ENCODE measurements around the gene EML1. TPM values are rescaled to one million over a fixed set of nuclear protein-coding genes. Genes with fewer than 3 reads are reported as not detected.
"Not testable (repeated sequence)": the region's sequence is repeated elsewhere in the genome, so short reads cannot be mapped to it uniquely, and the experiment has no call there.

Gene EML1
- total RNA-seq, 1 experiment from 2014 or later = 18.3 TPM

DNA sequence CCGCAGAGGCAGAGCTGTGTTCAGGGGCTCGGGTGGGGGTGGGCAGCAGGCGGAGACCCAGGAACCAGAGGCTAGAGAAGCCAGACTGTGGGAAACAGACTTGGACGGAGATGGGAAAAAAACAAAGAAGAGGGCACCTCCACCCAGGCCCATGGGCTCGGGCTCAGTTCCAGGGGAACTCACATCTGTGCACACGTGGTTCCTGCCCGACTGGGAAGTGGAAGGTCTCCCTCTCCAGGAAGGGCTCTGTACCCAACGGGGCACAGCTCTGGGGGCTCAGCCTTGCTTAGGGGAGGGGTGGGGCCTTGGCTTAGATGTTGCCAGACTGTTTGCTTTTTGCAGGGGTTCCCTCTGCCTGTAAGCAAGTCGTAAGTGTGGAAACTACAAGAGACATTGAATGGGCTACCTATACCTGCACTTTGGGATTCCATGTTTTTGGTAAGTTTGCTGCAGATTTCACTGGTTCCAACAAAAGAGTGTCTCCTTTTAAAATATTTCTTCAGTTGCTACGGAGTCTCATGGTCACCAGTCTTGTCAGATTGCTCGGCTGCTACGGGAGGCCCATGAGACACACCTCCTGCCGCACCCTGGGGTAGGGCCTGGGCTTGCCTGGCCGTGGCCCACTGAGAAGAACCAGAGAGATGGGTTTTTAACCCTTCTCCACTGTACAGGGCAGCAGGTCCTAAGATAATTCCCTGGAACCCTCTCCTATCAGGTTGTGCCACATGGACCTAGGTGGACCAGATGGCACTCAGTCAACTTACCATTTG, 144.4 kb downstream of the EML1 start:
- DNase-seq (ENCODE audit: low spot score) = no peak

DNA sequence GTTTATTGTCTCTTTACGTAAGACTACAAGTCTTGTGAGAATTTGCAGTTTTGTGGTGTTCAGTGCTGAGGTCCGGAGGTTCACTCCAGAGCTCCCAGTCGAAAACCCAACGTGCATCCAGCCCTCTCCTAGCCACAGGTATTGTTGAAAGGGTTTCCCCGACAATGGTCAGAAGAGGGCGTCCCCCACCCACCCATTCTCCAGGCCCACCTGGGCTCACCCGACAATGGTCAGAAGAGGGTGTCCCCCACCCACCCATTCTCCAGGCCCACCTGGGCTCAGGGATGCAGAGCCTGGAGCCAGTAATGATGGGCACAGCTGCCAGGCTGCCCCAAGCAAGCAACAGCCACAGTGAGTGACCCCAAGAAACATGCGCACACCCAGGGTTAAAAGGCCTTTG, 145.2 kb downstream of the EML1 start:
- DNase-seq (ENCODE audit: low spot score) = no peak

DNA sequence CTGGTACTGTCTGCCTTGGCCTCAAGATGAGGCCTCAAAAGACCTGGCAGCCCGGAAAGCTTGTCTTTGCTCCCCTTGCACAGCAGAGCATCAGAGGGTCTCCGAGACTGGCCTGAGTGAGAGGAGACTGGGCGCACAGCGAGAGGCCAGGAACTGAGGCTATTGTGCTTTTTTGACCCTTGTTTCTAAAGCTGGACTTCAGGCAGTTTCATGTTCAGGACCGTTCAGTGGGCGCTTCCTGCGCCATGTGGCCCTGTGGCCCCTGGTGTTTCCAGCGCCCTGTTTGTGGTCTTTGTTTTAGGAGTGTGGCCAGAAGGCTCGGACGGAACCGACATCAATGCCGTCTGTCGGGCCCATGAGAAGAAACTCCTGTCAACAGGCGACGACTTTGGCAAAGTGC, 145.7 kb downstream of the EML1 start:
- DNase-seq (ENCODE audit: low spot score) = no peak

DNA sequence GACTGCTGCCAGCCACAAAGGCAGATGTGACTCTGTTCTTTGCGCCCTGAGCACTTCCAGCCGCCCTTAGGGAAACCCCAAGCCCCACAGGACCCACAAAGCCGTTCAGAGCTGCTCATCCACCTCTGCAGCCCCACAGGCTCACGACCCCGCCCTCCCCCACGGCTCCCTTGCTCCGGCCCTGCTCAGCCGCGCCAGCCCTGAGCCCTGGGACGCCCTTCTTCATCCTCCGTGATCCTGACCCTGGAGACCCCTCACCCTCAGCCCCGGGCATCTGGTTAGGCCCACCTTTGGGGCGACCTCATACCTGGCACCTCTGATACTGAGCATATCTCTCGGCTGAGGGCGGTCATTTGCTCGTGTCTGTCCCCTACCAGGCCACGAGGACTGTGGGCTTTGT, 146.2 kb downstream of the EML1 start:
- DNase-seq (ENCODE audit: low spot score) = no peak

DNA sequence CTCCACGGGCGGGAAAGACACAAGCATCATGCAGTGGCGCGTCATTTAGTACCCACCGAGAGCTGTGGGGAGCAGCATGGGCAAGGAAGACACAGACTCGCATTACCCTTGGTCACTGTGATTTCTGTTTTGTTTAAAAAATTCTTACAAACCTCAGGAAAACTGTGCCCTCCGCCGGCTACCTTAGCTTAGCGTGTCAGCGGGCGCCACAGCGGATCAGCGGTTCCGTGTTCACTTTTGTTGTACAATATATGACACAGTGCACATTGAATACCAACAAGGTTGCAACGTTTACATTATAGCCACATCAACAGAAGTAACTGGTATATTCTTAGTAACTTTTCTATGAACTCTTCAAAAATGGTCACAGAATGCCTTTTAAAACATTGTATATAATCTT, 146.9 kb downstream of the EML1 start:
- no peak for DNase-seq (ENCODE audit: low spot score)

DNA sequence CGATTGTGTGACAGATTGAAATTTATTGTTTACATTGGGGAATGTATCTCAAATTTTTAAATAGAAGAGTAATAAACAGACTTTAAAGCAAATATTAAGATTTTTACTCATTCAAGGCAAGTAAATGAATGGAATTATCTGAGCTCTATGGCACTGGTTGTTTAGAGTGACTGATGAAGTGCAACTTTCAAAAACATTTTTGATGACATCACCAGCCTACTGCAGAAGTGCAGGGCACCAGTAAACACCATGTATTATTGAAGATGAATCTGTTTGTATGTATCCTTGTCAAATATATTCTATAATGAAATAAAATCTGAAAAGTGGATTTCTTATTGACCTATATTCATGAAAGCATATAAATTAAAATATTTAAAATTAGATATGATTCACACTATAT, 148.0 kb downstream of the EML1 start:
- no peak for DNase-seq (ENCODE audit: low spot score)

DNA sequence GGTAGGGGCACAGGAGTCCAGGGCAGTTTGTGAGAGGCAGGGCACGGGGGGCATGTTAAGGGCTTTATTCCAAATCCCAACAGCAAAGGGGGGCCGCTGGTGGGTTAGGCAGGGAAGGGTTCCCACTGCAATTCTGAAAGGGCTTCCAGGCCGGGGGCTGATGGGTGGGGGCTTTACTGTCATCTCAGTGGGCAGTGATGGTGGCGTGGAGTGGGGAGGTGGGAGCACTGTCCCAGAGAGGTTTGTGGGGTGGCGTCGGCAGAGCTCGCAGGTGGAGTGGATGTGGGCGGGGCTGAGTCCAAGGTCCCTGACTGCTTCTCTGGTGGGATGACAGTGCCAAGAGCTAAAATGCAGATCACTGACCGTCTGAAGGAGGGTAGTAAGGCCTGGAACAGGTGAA, 150.4 kb downstream of the EML1 start:
- DNase-seq (ENCODE audit: low spot score) = no peak

DNA sequence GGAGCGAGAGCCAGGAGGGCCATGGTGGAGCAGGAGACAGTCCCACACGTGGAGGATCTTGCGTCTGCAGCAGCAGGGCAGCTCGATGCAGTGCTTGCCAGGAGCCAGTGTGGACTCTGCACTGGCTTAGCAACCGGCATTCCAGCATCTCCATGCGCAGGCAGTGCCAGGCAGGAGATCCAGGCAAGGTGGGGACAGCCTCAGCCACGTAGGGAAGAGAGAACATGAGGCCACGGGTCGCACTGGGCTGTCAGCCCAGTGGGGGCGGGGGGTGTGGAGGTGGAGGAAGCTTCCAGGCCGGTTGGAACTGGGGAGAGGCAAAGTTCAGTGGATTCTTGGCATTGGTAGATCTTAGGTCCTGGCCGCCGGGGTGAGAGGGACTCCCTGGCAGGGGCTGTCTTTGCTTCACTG, 151.0 kb downstream of the EML1 start:
- DNase-seq (ENCODE audit: low spot score) = no peak

DNA sequence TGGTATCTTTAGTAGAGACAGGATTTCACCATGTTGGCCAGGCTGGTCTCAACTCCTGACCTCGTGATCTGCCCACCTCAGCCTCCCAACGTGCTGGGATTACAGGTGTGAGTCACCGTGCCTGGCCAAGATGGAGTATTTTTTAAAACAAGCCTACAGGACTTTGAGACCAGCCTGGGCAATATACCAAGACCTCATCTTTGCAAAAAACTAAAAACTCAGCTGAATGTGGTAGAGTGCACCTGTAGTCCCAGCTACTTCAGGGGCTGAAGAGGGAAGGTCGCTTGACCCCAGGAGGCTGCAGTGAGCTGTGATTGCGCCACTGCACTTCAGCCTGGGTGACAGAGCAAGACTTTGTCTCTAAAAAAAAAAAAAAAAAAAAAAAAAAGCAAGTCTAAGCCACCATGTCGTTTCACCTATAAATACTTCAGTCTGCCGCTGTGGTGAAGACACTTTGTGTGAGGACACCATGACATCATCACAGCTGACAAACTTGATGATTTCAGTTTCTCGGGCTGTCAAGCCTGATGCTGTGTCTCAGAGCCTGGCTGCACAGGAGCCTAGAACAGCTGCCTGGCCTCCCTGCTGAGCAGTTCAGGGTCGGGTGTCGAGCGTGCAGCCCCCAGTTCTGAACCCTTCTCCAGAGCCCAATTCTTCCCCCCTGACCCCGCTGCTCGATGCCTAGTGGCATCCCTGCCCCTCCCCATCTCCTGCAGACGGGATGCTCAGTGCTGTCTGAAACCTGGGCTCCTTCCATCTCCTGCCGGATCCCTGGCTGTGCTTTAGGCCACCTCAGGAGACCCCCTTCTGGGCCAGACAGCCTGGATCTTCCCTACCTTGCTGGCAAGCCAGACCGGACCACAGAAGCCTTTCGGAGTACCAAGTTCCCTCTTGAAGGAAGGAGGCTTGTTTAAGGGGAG, 152.8 kb downstream of the EML1 start:
- no peak for DNase-seq (ENCODE audit: low spot score)

DNA sequence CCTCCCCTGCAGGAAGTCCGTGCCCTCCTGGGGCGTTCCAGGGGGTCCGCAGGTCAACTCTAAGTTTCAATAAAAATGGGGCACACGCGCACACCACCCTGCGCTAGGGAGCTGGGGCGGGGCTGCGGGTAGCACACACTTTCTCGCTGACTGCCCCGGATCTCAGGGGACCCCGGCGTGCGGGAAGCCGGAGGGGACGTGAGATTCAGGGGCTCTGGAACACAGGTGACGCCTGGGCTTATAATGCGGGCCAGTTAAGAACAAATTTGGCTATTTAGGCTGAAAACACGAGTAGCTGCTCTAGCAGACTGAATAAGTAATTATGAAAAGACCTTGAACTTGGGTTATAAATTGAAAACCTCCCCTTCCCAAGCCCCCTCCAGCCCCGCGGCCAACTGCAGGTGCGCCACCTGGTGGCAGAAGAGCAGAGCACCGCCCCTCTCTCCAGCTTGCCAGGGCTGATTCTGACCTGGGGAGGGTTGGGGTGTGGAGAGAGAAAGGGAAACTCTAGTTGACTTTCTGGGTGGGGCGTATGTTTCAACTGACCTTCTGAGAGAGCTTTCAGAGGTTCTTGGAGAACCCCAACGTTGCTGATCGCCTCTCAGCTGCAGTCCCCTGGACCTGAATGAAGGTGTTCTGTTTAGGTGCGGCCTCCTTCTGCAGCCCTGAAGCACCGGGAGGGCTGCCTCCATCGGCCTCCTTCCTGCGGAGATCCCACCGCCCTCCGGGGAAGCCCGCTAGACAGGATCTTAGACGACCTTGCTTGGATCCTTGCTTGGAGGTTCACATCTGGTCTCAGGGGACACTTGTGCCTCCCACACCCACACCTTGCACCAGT, 153.7 kb downstream of the EML1 start:
- no peak for DNase-seq (ENCODE audit: low spot score)

DNA sequence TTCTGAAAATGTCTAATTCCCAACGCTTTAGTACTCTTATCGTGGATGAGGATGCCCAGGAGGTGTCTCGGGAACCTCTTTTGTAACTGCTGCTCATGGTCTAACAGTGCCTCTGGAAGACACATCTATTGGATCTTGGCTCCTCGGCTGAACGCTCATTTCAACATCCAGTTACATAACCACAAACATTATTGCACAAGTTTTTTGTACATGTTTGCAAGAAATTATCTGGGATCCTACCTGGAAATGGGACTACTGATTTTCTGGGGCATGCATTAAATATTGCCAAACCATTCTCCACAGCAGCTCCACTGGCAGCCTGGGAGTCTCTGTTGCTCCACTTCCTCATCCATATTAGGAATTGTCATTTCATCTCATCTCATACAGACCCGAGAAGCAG, 154.5 kb downstream of the EML1 start:
- DNase-seq (ENCODE audit: low spot score) = no peak

DNA sequence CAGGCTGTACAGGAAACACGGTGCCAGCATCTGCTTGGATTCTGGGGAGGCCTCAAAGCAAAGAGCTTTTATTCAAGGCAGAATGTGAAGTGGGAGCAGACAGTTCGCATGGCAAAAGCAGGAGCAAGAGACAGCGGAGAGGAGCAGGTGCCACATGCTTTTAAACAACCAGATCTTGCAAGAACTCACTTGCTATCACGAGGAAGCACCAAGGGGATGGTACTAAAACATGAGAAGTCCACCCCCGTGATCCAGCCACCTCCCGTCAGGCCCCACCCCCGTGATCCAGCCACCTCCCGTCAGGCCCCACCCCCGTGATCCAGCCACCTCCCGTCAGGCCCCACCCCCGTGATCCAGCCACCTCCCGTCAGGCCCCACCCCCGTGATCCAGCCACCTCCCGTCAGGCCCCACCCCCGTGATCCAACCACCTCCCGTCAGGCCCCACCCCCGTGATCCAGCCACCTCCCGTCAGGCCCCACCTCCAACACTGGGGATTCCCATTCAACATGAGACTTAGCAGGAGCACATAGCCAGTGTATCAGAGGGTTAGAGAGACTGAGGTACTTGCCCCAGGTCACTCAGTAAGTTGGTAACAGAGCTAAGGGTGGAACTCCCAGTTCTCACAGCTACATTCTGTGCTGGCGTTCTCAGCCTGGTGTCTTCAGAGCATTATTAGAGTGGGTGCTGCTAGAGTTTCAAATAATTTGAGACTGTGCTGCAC, 156.0 kb downstream of the EML1 start:
- not testable (repeated sequence) for DNase-seq (ENCODE audit: low spot score)

DNA sequence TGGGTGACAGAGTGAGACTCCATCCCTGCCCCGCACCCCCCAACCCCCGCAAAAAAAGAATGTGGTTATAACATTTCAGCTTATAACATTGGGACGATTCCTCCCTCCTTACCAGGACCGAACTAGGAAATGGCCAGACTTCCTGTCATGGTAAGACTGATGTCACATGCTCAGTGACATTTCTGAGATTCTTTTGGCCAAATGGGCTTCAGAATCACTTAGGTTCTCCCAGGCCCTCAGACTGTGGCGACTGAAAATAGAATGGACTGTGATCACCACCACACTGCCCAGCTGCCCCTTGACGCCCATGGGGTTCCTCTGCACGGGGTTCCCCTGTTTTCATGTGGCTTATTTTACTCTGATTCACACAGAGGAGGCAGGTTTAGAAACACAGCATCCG, 157.0 kb downstream of the EML1 start:
- DNase-seq (ENCODE audit: low spot score) = no peak

DNA sequence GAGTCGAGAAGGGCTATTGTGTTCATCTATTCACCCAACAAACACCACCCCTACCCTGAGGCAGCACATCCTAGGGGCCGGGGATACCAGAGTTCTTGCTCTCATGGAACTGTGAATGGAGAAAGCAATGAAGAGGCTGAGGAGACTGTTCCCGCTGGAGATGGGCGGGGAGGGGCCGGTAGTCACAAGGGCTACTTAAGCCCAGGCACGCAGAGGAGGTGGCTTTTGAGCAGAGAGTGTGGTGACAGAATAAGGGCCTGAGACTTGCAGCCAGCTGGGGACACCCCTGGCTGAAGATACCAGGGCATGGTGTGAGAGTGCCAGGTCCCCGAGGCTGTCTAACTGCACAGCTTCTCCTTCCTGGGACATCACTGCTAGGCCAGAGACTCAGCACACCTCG, 157.9 kb downstream of the EML1 start:
- DNase-seq (ENCODE audit: low spot score) = no peak

DNA sequence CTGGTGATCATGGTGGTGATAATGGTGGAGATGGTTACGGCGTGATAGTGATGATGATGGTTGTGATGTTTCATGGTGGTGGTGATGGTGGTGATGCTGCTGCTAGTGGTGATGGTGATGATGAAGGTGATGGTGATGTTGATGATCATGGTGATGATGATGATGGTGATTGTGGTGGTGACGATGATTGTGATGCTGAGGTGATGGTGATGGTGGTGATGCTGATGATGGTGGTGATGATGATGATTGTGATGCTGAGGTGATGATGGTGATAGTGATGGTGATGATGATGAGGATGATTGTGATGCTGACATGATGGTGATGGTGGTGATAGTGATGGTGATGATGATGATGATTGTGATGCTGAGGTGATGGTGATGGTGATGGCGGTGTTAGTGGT, 158.8 kb downstream of the EML1 start:
- no peak for DNase-seq (ENCODE audit: low spot score)

DNA sequence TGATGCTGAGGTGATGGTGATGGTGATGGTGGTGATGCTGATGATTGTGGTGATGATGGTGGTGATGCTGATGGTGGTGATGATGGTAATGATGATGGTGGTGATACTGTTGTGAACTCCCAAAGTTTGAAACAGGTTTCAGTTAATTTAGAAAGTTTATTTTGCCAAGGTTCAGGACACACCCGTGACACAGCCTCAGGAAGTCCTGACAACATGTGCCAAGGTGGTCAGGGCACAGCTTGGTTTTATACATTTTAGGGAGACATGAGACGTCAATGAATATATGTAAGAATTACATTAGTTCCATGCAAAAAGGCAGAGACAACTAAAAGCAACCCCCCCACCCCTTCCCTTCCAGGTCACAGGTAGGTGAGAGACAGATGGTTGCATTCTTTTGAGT, 159.2 kb downstream of the EML1 start:
- no peak for DNase-seq (ENCODE audit: low spot score)

DNA sequence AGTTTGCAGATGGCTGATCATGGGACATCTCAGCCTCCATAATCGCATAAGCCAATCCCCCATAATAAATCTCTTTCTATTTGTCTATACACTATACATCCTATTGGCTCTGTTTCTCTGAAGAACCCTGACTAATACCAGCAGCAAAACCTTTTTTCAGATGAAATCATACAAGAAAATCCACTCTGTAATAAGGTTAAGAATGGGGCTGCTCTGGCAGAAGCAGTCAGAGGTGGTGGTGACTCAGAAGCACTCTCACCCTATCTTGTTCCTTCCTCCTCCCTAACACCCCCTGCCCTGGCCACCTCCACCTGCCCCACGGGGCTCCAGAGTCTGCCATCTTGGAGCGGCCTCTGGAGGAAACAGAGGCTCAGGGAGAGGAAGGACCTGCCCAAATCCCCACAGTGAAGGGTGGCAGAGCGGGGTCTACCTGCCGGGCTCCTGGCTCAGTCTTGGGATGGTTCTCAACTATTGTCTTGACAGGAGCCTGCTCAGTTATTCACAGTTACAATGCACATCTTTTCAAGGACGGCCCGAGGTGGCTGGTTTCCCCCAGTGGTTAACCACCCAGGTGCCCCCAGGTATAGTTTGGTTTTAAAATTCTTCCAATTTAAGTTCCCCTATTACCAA, 162.7 kb downstream of the EML1 start:
- DNase-seq (ENCODE audit: low spot score) = no peak

DNA sequence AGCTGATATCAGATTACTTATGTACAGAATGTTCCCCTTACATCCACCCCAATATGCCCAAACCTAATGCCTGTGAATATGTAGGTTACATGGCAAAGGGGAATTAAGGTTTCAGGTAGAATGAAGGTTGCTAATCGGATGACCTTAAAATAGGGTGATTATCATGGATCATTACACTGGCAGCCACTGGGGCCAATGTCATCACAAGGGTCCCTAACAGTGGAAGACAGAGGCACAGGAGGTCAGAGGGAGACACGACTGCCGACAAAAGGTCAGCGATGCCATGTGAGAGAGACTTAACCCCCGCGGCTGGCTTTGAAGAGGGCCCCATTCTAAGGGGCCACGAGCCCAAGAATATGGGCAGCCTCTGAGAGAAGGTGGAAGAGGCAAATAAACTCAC, 165.2 kb downstream of the EML1 start:
- no peak for DNase-seq (ENCODE audit: low spot score)

DNA sequence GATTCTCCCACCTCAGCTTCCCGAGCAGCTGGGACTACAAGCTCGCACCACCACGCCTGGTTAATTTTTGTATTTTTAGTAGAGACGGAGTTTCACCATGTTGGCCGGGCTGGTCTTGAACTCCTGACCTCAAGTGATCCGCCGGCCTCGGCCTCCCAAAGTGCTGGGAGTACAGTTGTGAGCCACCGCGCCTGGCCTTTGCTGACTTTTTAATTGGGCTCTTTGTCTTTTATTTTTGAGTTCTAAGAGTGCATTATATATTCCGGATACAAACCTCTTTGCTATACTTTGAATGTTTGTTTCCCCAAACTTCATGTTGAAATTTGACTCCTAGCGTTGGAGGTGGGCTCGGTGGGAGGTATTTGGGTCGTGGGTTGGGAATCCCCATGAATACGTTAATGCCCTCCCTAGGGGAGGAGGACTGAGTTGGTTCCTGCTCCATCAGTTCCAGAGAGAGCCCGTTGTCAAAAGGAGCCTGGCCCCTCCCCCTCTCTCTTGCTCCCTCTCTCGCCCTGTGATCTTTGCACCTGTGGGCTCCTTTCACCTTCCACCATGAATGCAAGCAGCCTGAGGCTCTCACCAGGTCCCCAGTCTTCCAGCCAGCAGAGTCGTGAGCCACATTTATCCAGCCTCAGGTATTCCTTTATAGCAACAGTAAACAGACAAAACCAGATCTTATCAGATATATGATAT, 168.8 kb downstream of the EML1 start:
- DNase-seq (ENCODE audit: low spot score) = no peak

DNA sequence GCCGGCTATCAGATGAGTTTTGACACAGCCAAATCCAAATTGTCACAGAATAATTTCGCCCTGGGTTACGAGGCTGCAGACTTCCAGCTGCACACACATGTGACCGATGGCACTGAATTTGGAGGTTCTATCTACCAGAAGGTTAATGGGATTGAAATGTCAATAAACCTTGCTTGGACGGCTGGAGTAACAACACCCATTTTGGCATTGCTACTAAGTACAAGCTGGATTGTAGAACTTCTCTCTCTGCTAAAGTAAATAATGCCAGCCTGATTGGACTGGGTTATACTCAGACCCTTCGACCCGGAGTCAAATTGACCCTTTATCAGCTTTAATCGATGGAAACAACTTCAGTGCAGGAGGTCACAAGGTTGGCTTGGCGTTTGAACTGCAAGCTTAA, 171.8 kb downstream of the EML1 start:
- no peak for DNase-seq (ENCODE audit: low spot score)

All from H4 (cell line).